DMS114 treated with DMSO at 0.1 percent for 48 hours (cell line): ENCODE data around the gene USP3.

Source experiments
- DNase-seq: peaks from one replicate; lab custom pipeline; 2025; ENCODE audit not compliant: unreplicated experiment; lab: John Stamatoyannopoulos, UW

Gene USP3

GRCh38 chr15:63582718-63583426 lies 78.5 kb downstream of the USP3 start:
- no peak for DNase-seq

- no peak for DNase-seq
Measured at GRCh38 chr15:63586790-63587189, 82.4 kb downstream of the USP3 start.

- no peak for DNase-seq
Measured at GRCh38 chr15:63587527-63587926, 83.1 kb downstream of the USP3 start.

GRCh38 chr15:63588826-63589225 lies 84.4 kb downstream of the USP3 start:
- no peak for DNase-seq

GRCh38 chr15:63593705-63594671 lies 89.6 kb downstream of the USP3 start:
- no peak for DNase-seq

GRCh38 chr15:63595065-63595464 lies 90.7 kb downstream of the USP3 start:
- no peak for DNase-seq

GRCh38 chr15:63595688-63596087 lies 91.3 kb downstream of the USP3 start:
- no peak for DNase-seq

GRCh38 chr15:63596676-63597037 lies 92.3 kb downstream of the USP3 start:
- DNase-seq = no peak

GRCh38 chr15:63597038-63597790 lies 92.8 kb downstream of the USP3 start, which contains the start of gene FBXL22:
Gene FBXL22, plus strand, starts transcription at chr15:63597387. Its CDS starts 6 bp downstream, at chr15:63597393.
- no peak for DNase-seq

GRCh38 chr15:63597821-63598220 lies 93.4 kb downstream of the USP3 start:
- no peak for DNase-seq

- DNase-seq = no peak
Measured at GRCh38 chr15:63598473-63599400, 94.3 kb downstream of the USP3 start.

- DNase-seq = peak; percentile 12
Measured at GRCh38 chr15:63599401-63600000, 95.1 kb downstream of the USP3 start.

GRCh38 chr15:63600001-63600615 lies 95.7 kb downstream of the USP3 start:
- no peak for DNase-seq

GRCh38 chr15:63600616-63601025 lies 96.2 kb downstream of the USP3 start:
- peak; percentile 87 for DNase-seq

GRCh38 chr15:63601026-63601703 lies 96.8 kb downstream of the USP3 start:
- DNase-seq = no peak

- DNase-seq = no peak
Measured at GRCh38 chr15:63601704-63602185, 97.4 kb downstream of the USP3 start.

- DNase-seq = no peak
Measured at GRCh38 chr15:63602595-63602994, 98.2 kb downstream of the USP3 start.

GRCh38 chr15:63603516-63603915 lies 99.1 kb downstream of the USP3 start:
- DNase-seq = no peak

- no peak for DNase-seq
Measured at GRCh38 chr15:63604281-63604680, 99.9 kb downstream of the USP3 start.
